Activated T-helper 1 cell treated with anti-CD3 and anti-CD28 coated beads, Interleukin-12 subunit alpha, Interleukin-12 subunit beta, Interleukin-2, Interleukin-4 antibody, amounts not matched to agents 30 ng/mL and 10 ng/mL and 1 ng/mL, durations not matched to agents 14 hours and 24 hours and 36 hours (primary cell): ENCODE results near the gene PCDHGB5. TPM values are rescaled to one million over a fixed set of nuclear protein-coding genes. Genes with fewer than 3 reads are reported as not detected.
"Not testable (repeated sequence)": the region's sequence is repeated elsewhere in the genome, so short reads cannot be mapped to it uniquely, and the experiment has no call there.

Experiments
- DNase-seq: peaks from one replicate; pipeline ENCODE4 v3.0.0; 2021; ENCODE audit warnings: low spot score
- H3K27ac Mint-ChIP-seq: one replicate; pipeline ENCODE4 v1.8.0; 2021; ENCODE audit warnings: mild to moderate bottlenecking, mixed read lengths
- H3K27me3 Mint-ChIP-seq: one replicate; pipeline ENCODE4 v1.8.0; 2022; ENCODE audit warnings: mild to moderate bottlenecking, moderate library complexity, mixed read lengths; ENCODE audit not compliant: insufficient read depth
- H3K36me3 Mint-ChIP-seq: one replicate; pipeline ENCODE4 v1.8.0; 2021; ENCODE audit warnings: low read depth, mixed read lengths
- H3K4me1 Mint-ChIP-seq: one replicate; pipeline ENCODE4 v1.8.0; 2021; ENCODE audit warnings: low read depth, mixed read lengths
- H3K4me3 Mint-ChIP-seq: one replicate; pipeline ENCODE4 v1.8.0; 2021; ENCODE audit warnings: mild to moderate bottlenecking, moderate library complexity, mixed read lengths
- H3K9me3 Mint-ChIP-seq: one replicate; pipeline ENCODE4 v1.8.0; 2021; ENCODE audit warnings: mixed read lengths
- intact Hi-C: fragments of 100-400 bp; cut with micrococcal nuclease; formaldehyde crosslinking; loops from one replicate; pipeline ENCODE4 v1.15.1; 2024
- total RNA-seq: library from RNA; stranded (reverse); gene quantifications from 2 replicates; pipeline ENCODE4 v1.2.3, GENCODE V29; 2022

The PCDHGB5 gene
- total RNA-seq, 1 donor from 2014 or later, result 0.83 TPM

GRCh38 chr5:141366016-141366896, 31.5 kb upstream of the PCDHGB5 start:
- peaks cover 27% of the 10 kb centered on the region for H3K27me3 Mint-ChIP-seq

GRCh38 chr5:141369994-141370848, 27.5 kb upstream of the PCDHGB5 start, which contains the start of gene PCDHGB3:
Gene PCDHGB3, plus strand, starts transcription at chr5:141370242. Its CDS starts 153 bp downstream, at chr5:141370395.
- intact Hi-C loops, result loop anchor here (5.0 kb wide), 1 partner anchor 42 kb away; the partner anchor contains the start of gene PCDHGA10
- H3K4me3 Mint-ChIP-seq, result peak within 1 kb of the TSS; percentile 74
- no peaks in the 10 kb centered on the region for H3K4me1 Mint-ChIP-seq
- no peak for DNase-seq
- H3K27me3 Mint-ChIP-seq, result peaks cover 24% of the 10 kb centered on the region
- peaks cover 35% of the 10 kb centered on the region for H3K9me3 Mint-ChIP-seq
- H3K36me3 Mint-ChIP-seq, result peaks cover 6% of the 10 kb centered on the region
- H3K27ac Mint-ChIP-seq, result peak within 1 kb of the TSS; percentile 55

More at GRCh38 chr5:141366016-141366896, 31.5 kb upstream of the PCDHGB5 start:
- H3K9me3 Mint-ChIP-seq, result peaks cover 51% of the 10 kb centered on the region
- no peak for DNase-seq
- no peak overlapping the region for H3K27ac Mint-ChIP-seq
- H3K36me3 Mint-ChIP-seq, result peaks cover 10% of the 10 kb centered on the region
- intact Hi-C loops, result no loop called here
- H3K4me3 Mint-ChIP-seq, result no peak overlapping the region
- no peaks in the 10 kb centered on the region for H3K4me1 Mint-ChIP-seq

GRCh38 chr5:141371572-141372475, 25.9 kb upstream of the PCDHGB5 start:
- Mint-ChIP-seq H3K27ac (no peak overlapping the region), H3K4me1 (no peaks in the 10 kb centered on the region), H3K27me3 (peaks cover 18% of the 10 kb centered on the region), H3K4me3 (no peak overlapping the region), H3K36me3 (no peaks in the 10 kb centered on the region), H3K9me3 (peaks cover 31% of the 10 kb centered on the region)
- no peak for DNase-seq
- intact Hi-C loops, result loop anchor here (5.0 kb wide), 1 partner anchor 40 kb away; the partner anchor contains the start of gene PCDHGA10

GRCh38 chr5:141373673-141374317, 24.0 kb upstream of the PCDHGB5 start, which contains the start of gene PCDHGA6:
Gene PCDHGA6, plus strand, starts transcription at chr5:141373891. Its CDS starts 193 bp downstream, at chr5:141374084.
- Mint-ChIP-seq H3K4me3 (no peak within 1 kb of the TSS), H3K27ac (no peak within 1 kb of the TSS), H3K27me3 (peaks cover 14% of the 10 kb centered on the region), H3K36me3 (no peaks in the 10 kb centered on the region), H3K9me3 (peaks cover 35% of the 10 kb centered on the region), H3K4me1 (no peaks in the 10 kb centered on the region)
- intact Hi-C loops, result loop anchor here (5.0 kb wide), 1 partner anchor 39 kb away; the partner anchor contains the start of gene PCDHGA10
- DNase-seq, result no peak

GRCh38 chr5:141374627-141375026, 23.1 kb upstream of the PCDHGB5 start:
- H3K4me3 Mint-ChIP-seq, result no peak overlapping the region
- no peaks in the 10 kb centered on the region for H3K4me1 Mint-ChIP-seq
- peaks cover 14% of the 10 kb centered on the region for H3K27me3 Mint-ChIP-seq
- DNase-seq, result no peak
- intact Hi-C loops, result loop anchor here (5.0 kb wide), 1 partner anchor 38 kb away; the partner anchor contains the start of gene PCDHGA10
- no peaks in the 10 kb centered on the region for H3K36me3 Mint-ChIP-seq
- H3K9me3 Mint-ChIP-seq, result peaks cover 35% of the 10 kb centered on the region
- no peak overlapping the region for H3K27ac Mint-ChIP-seq

GRCh38 chr5:141375444-141376155, 22.1 kb upstream of the PCDHGB5 start:
- H3K27ac Mint-ChIP-seq, H3K27me3 Mint-ChIP-seq, intact Hi-C loops: not testable (repeated sequence)

GRCh38 chr5:141382469-141383294, 15.1 kb upstream of the PCDHGB5 start, which contains the start of gene PCDHGA7:
Gene PCDHGA7, plus strand, starts transcription at chr5:141382742. Its CDS starts 158 bp downstream, at chr5:141382900.
- Mint-ChIP-seq H3K36me3 (no peaks in the 10 kb centered on the region), H3K27me3 (peaks cover 3% of the 10 kb centered on the region), H3K4me3 (peak within 1 kb of the TSS; percentile 81), H3K27ac (no peak within 1 kb of the TSS), H3K4me1 (no peaks in the 10 kb centered on the region), H3K9me3 (peaks cover 16% of the 10 kb centered on the region)
- no peak for DNase-seq
- intact Hi-C loops, result loop anchor here (5.0 kb wide), 1 partner anchor 45 kb away; the partner anchor contains the start of gene PCDHGA2

More at GRCh38 chr5:141375444-141376155, 22.1 kb upstream of the PCDHGB5 start:
- peaks cover 29% of the 10 kb centered on the region for H3K9me3 Mint-ChIP-seq
- not testable (repeated sequence) for H3K36me3 Mint-ChIP-seq, H3K4me1 Mint-ChIP-seq, H3K4me3 Mint-ChIP-seq, DNase-seq

- H3K9me3 Mint-ChIP-seq, result peaks cover 17% of the 10 kb centered on the region
- H3K27me3 Mint-ChIP-seq, result peaks cover 3% of the 10 kb centered on the region
Observed at GRCh38 chr5:141383345-141383744, 14.4 kb upstream of the PCDHGB5 start.

GRCh38 chr5:141384471-141385267, 13.1 kb upstream of the PCDHGB5 start:
- DNase-seq, result no peak

More at GRCh38 chr5:141383345-141383744, 14.4 kb upstream of the PCDHGB5 start:
- H3K27ac Mint-ChIP-seq, result no peak overlapping the region
- no peaks in the 10 kb centered on the region for H3K36me3 Mint-ChIP-seq
- intact Hi-C loops, result loop anchor here (5.0 kb wide), 1 partner anchor 46 kb away; the partner anchor contains the start of gene PCDHGA2
- no peak for DNase-seq
- peak overlapping the region; percentile 81 for H3K4me3 Mint-ChIP-seq
- no peaks in the 10 kb centered on the region for H3K4me1 Mint-ChIP-seq

More at GRCh38 chr5:141384471-141385267, 13.1 kb upstream of the PCDHGB5 start:
- H3K27me3 Mint-ChIP-seq, result peaks cover 3% of the 10 kb centered on the region
- H3K4me3 Mint-ChIP-seq, result no peak overlapping the region
- no peaks in the 10 kb centered on the region for H3K4me1 Mint-ChIP-seq
- no peak overlapping the region for H3K27ac Mint-ChIP-seq
- peaks cover 1% of the 10 kb centered on the region for H3K36me3 Mint-ChIP-seq
- intact Hi-C loops, result loop anchor here (5.0 kb wide), 2 partner anchors 38 to 47 kb away; partner anchors contain the start of genes PCDHGA11 and PCDHGA2
- peaks cover 25% of the 10 kb centered on the region for H3K9me3 Mint-ChIP-seq
